Adrenal gland (tissue), 5 donors: ENCODE results near the gene ANKMY1.

ENCODE experiments used
- POLR2A ChIP-seq, 2 donors: fragments of 450-650 bp; IDR thresholded peaks; one replicate each; pipeline ENCODE4 v1.6.1; 2017; ENCODE audit warnings: antibody characterized with exemption in 2 of 2, mild to moderate bottlenecking in 2 of 2, moderate library complexity in 1 of 2
- TF ChIP-seq, protein P1 (sequence below), 6 experiments: fragments of 450-650 bp in 4 of 6; fragments of 200-600 bp in 2 of 6; sonication (generic) in 1 of 6; IDR thresholded peaks; 1 replicate in 5 of 6; 2 replicates in 1 of 6; pipeline versions ENCODE4 v1.5.1 to v1.8.0; 2016 to 2021; ENCODE audit warnings: antibody characterized with exemption in 6 of 6, mild to moderate bottlenecking in 2 of 6, moderate library complexity in 1 of 6
- donor health status: DM: no; HTN: no; CAD: no.

DNA sequence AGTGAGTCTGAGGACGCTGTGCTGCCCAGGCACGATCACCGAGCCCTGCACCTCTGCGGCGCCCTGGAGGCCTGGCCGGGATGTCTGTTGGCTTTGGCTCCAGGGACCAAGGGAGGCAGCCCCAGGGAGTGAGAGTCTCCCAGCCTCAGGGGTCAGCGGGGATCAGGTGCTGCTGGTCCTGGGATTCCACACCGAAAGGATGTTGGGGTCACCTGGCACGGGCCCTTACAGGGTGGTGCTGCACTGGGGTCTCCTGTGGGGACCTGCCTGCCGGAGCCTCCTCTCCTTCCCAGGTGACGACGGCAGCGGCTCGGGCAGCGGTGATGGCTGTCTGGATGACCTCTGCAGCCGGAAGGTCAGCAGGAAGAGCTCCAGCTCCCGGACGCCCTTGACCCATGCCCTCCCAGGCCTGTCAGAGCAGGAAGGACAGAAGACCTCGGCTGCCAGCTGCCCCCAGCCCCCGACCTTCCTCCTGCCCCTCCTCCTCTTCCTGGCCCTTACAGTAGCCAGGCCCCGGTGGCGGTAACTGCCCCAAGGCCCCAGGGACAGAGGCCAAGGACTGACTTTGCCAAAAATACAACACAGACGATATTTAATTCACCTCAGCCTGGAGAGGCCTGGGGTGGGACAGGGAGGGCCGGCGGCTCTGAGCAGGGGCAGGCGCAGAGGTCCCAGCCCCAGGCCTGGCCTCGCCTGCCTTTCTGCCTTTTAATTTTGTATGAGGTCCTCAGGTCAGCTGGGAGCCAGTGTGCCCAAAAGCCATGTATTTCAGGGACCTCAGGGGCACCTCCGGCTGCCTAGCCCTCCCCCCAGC, 91.8 kb downstream of the ANKMY1 start:
- TF ChIP-seq, protein P1, sequence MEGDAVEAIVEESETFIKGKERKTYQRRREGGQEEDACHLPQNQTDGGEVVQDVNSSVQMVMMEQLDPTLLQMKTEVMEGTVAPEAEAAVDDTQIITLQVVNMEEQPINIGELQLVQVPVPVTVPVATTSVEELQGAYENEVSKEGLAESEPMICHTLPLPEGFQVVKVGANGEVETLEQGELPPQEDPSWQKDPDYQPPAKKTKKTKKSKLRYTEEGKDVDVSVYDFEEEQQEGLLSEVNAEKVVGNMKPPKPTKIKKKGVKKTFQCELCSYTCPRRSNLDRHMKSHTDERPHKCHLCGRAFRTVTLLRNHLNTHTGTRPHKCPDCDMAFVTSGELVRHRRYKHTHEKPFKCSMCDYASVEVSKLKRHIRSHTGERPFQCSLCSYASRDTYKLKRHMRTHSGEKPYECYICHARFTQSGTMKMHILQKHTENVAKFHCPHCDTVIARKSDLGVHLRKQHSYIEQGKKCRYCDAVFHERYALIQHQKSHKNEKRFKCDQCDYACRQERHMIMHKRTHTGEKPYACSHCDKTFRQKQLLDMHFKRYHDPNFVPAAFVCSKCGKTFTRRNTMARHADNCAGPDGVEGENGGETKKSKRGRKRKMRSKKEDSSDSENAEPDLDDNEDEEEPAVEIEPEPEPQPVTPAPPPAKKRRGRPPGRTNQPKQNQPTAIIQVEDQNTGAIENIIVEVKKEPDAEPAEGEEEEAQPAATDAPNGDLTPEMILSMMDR (IDR thresholded peaks at IDR 0.05) = no peak
- no peak for TF ChIP-seq POLR2A (IDR thresholded peaks at IDR 0.05)
